ENCODE data around the gene NAA60.
"Not testable (repeated sequence)": the region's sequence is repeated elsewhere in the genome, so short reads cannot be mapped to it uniquely, and the experiment has no call there.

Gene NAA60

GRCh38 chr16:3492356-3492755 lies 48.9 kb downstream of the NAA60 start:
- ChIA-PET CTCF (no interaction called here), POLR2A (no interaction called here)
- TF ChIP-seq ZNF384 (IDR thresholded peaks at IDR 0.05) (no peak), SUZ12 (IDR thresholded peaks at IDR 0.05) (no peak), BHLHE40 (IDR thresholded peaks at IDR 0.05; ENCODE audit: borderline replicate concordance) (no peak), CTBP1 (IDR thresholded peaks at IDR 0.05; ENCODE audit: borderline replicate concordance) (no peak), FOXM1 (IDR thresholded peaks at IDR 0.05; ENCODE audit: borderline replicate concordance) (no peak), L3MBTL2 (conservative IDR thresholded peaks at IDR 0.05) (no peak), NFRKB (IDR thresholded peaks at IDR 0.05) (no peak), SP1 (IDR thresholded peaks at IDR 0.05) (no peak), FOXK2 (IDR thresholded peaks at IDR 0.05) (no peak), ARNT (IDR thresholded peaks at IDR 0.05) (no peak), ELF4 (IDR thresholded peaks at IDR 0.05) (no peak)
- DNase-seq (ENCODE audit: extremely low spot score): no peak

DNA sequence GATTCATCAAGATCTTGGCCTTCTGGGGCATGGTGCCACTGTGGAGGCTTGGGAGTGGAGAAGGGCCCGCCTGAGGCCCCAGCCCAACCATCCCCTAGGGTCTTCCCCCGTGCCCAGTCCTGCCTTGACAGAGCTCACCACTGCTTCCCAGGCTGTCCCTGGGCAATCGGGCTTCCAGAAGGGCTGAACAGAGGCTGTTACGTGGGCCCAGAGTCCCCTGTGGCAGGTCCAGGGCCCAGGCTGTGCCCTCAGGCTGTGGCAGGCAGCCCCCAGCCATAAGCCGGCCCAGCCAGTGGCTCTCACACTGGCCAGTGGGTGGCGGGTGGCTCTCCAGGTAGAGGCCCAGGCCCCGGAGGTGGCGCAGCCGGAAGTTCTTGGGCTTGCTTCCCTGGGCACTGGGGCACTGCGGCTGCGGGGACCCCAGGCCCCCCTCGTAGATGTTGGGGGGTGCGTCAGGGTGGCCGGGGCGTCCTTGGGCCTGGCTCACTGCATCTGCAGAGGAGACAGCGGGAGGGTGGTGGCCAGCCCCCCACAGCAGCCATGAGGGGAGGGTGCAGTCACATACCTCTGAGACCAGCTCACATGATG lies 51.0 kb downstream of the NAA60 start:
- CTCF ChIA-PET: no interaction called here
- TF ChIP-seq FOXM1 (IDR thresholded peaks at IDR 0.05; ENCODE audit: borderline replicate concordance): no peak
- no peak for TF ChIP-seq ARNT (IDR thresholded peaks at IDR 0.05)
- no peak for TF ChIP-seq TARDBP (IDR thresholded peaks at IDR 0.05)
- TF ChIP-seq ZNF384 (IDR thresholded peaks at IDR 0.05): no peak
- no peak for TF ChIP-seq SUZ12 (IDR thresholded peaks at IDR 0.05)
- TF ChIP-seq BHLHE40 (IDR thresholded peaks at IDR 0.05; ENCODE audit: borderline replicate concordance): no peak
- POLR2A ChIA-PET: no interaction called here
- DNase-seq (ENCODE audit: extremely low spot score): no peak

GRCh38 chr16:3495176-3495575 lies 51.7 kb downstream of the NAA60 start, which contains the start of gene C16orf90:
Gene C16orf90 (minus strand): TSS chr16:3495489. CDS start chr16:3495421, 68 bp downstream.
- DNase-seq (ENCODE audit: extremely low spot score): no peak
- TF ChIP-seq FOXA1 (IDR thresholded peaks at IDR 0.05): no peak
- TF ChIP-seq SUZ12 (IDR thresholded peaks at IDR 0.05): no peak
- TF ChIP-seq FOXK2 (IDR thresholded peaks at IDR 0.05): no peak
- no peak for TF ChIP-seq BHLHE40 (IDR thresholded peaks at IDR 0.05; ENCODE audit: borderline replicate concordance)
- no peak for TF ChIP-seq NFRKB (IDR thresholded peaks at IDR 0.05)
- POLR2A ChIA-PET: no interaction called here
- CTCF ChIA-PET: no interaction called here

- DNase-seq (ENCODE audit: extremely low spot score): no peak
- ChIA-PET CTCF (no interaction called here), POLR2A (no interaction called here)
- TF ChIP-seq L3MBTL2 (conservative IDR thresholded peaks at IDR 0.05) (no peak), FOXK2 (IDR thresholded peaks at IDR 0.05) (no peak), BHLHE40 (IDR thresholded peaks at IDR 0.05; ENCODE audit: borderline replicate concordance) (no peak), LEF1 (IDR thresholded peaks at IDR 0.05; ENCODE audit: borderline replicate concordance) (no peak), TARDBP (IDR thresholded peaks at IDR 0.05) (no peak), SP1 (IDR thresholded peaks at IDR 0.05) (no peak), ARNT (IDR thresholded peaks at IDR 0.05) (no peak), HDGF (IDR thresholded peaks at IDR 0.05; ENCODE audit: borderline replicate concordance) (no peak), ZNF384 (IDR thresholded peaks at IDR 0.05) (no peak), SUZ12 (IDR thresholded peaks at IDR 0.05) (no peak), FOXA1 (IDR thresholded peaks at IDR 0.05) (no peak), NFRKB (IDR thresholded peaks at IDR 0.05) (no peak)
Measured at GRCh38 chr16:3496386-3496785, 52.9 kb downstream of the NAA60 start.

GRCh38 chr16:3497771-3498170 lies 54.3 kb downstream of the NAA60 start:
- CTCF ChIA-PET: no interaction called here

DNA sequence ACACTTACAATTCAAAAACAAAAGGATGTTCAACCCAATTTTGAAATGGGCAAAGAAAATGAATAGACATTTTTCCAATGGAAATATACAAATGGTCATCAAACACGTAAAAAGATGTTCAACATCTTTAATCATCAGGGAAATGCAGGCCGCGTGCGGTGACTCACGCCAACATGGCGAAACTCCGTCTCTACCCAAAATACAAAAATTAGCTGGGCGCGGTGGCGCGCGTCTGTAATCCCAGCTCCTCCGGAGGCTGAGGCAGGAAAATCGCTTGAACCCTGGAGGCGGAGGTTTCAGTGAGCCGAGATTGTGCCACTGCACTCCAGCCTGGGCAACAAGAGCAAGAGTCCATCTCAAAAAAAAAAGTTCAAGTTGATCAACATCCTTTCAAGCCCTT lies 55.5 kb downstream of the NAA60 start:
- CTCF ChIA-PET: no interaction called here
- TF ChIP-seq ZNF384 (IDR thresholded peaks at IDR 0.05): no peak
- no peak for DNase-seq (ENCODE audit: extremely low spot score)
- POLR2A ChIA-PET: no interaction called here

More at GRCh38 chr16:3497771-3498170, 54.3 kb downstream of the NAA60 start:
- TF ChIP-seq FOXA1 (IDR thresholded peaks at IDR 0.05): no peak
- no peak for TF ChIP-seq FOXK2 (IDR thresholded peaks at IDR 0.05)
- no peak for TF ChIP-seq BHLHE40 (IDR thresholded peaks at IDR 0.05; ENCODE audit: borderline replicate concordance)
- no peak for TF ChIP-seq FOXM1 (IDR thresholded peaks at IDR 0.05; ENCODE audit: borderline replicate concordance)
- TF ChIP-seq HDGF (IDR thresholded peaks at IDR 0.05; ENCODE audit: borderline replicate concordance): no peak
- no peak for TF ChIP-seq LEF1 (IDR thresholded peaks at IDR 0.05; ENCODE audit: borderline replicate concordance)
- no peak for TF ChIP-seq SP1 (IDR thresholded peaks at IDR 0.05)
- no peak for TF ChIP-seq CTBP1 (IDR thresholded peaks at IDR 0.05; ENCODE audit: borderline replicate concordance)
- no peak for TF ChIP-seq ZNF384 (IDR thresholded peaks at IDR 0.05)
- TF ChIP-seq L3MBTL2 (conservative IDR thresholded peaks at IDR 0.05): no peak
- no peak for TF ChIP-seq TARDBP (IDR thresholded peaks at IDR 0.05)
- no peak for TF ChIP-seq NFRKB (IDR thresholded peaks at IDR 0.05)
- TF ChIP-seq ARNT (IDR thresholded peaks at IDR 0.05): no peak
- TF ChIP-seq SUZ12 (IDR thresholded peaks at IDR 0.05): no peak
- TF ChIP-seq, protein P1, sequence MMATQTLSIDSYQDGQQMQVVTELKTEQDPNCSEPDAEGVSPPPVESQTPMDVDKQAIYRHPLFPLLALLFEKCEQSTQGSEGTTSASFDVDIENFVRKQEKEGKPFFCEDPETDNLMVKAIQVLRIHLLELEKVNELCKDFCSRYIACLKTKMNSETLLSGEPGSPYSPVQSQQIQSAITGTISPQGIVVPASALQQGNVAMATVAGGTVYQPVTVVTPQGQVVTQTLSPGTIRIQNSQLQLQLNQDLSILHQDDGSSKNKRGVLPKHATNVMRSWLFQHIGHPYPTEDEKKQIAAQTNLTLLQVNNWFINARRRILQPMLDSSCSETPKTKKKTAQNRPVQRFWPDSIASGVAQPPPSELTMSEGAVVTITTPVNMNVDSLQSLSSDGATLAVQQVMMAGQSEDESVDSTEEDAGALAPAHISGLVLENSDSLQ (IDR thresholded peaks at IDR 0.05): no peak
- no peak for TF ChIP-seq ELF4 (IDR thresholded peaks at IDR 0.05)
- no peak for DNase-seq (ENCODE audit: extremely low spot score)
- POLR2A ChIA-PET: no interaction called here

DNA sequence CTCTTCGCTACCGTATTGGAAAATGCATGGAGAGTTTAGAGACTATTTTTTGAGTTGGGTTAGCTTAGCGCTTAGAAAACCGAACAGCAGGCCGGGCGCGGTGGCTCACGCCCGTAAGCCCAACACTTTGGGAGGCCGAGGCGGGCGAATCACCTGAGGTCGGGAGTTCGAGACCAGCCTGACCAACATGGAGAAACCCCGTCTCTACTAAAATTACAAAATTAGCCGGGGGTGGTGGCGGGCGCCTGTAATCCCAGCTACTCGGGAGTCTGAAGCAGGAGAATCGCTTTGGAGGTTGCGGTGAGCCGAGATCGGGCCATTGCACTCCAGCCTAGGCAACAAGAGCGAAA lies 57.9 kb downstream of the NAA60 start:
- CTCF ChIA-PET: interaction anchor here (0.5 kb wide), 1 partner anchor 811 kb away, joined by 3 read pairs; no protein-coding TSS in a partner anchor
- POLR2A ChIA-PET: interaction anchor here (1.1 to 1.5 kb wide), 4 partner anchors 11 to 237 kb away, joined by 3 to 5 read pairs (median 4); no protein-coding TSS in a partner anchor
- not testable (repeated sequence) for DNase-seq (ENCODE audit: extremely low spot score)

- CTCF ChIA-PET: no interaction called here
- DNase-seq (ENCODE audit: extremely low spot score): no peak
- TF ChIP-seq ZNF384 (IDR thresholded peaks at IDR 0.05) (no peak), CTBP1 (IDR thresholded peaks at IDR 0.05; ENCODE audit: borderline replicate concordance) (no peak), L3MBTL2 (conservative IDR thresholded peaks at IDR 0.05) (no peak), FOXA1 (IDR thresholded peaks at IDR 0.05) (no peak), LEF1 (IDR thresholded peaks at IDR 0.05; ENCODE audit: borderline replicate concordance) (no peak), SP1 (IDR thresholded peaks at IDR 0.05) (no peak), ARNT (IDR thresholded peaks at IDR 0.05) (no peak), NFRKB (IDR thresholded peaks at IDR 0.05) (no peak), SUZ12 (IDR thresholded peaks at IDR 0.05) (no peak)
- TF ChIP-seq, protein P1 (IDR thresholded peaks at IDR 0.05): no peak
- POLR2A ChIA-PET: interaction anchor here (1.1 to 1.5 kb wide), 4 partner anchors 12 to 237 kb away, joined by 3 to 5 read pairs (median 4); no protein-coding TSS in a partner anchor
Measured at GRCh38 chr16:3501783-3502400, 58.4 kb downstream of the NAA60 start.

All from HEK293T (cell line).